ENCODE results near the gene MYO18A. TPM values are rescaled to one million over a fixed set of nuclear protein-coding genes. Genes with fewer than 3 reads are reported as not detected.

The MYO18A gene
- total RNA-seq, 2 donors from 2014 or later, result 43.8 to 56.7 TPM

DNA sequence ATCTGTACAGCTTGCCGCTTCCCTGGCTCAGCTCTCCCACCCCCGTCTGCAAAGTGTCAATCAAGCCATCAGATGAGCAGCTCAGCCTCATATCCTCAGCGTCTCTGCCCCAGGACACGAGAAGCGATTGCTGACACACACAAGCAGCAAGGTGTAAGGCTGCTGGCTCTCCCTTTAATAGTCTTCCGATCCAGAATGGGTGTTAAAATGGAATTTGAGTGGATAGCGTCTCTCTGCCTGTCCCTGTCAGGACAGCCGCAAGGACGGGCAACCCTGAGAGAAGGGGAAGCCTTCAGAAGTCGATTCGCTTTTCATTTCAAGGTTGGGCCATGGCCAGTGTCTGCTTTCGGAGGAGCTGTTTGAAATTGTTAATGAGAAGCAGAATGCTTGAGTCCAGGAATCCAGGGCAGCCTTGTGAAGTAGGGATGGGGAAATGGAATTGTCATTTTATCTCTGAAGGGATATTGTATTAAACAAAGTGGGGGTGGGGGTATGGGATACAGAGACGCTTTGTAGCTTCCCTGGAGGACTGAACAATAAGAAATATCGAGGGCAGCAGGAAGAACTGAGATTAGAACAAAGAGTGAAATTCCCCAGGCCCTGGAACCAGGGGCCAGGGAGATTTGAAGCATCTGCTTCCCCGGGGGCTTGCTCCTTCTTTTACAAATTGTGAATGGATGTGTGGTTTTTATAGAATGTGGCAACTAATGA is 142.0 kb downstream of the MYO18A start:
- H3K4me3 Mint-ChIP-seq, result no peak overlapping the region
- no peaks in the 10 kb centered on the region for H3K27me3 ChIP-seq (ENCODE audit: control insufficient read depth, insufficient read depth, low read length, poor library complexity, severe bottlenecking)
- peaks cover 31% of the 10 kb centered on the region for H3K9me3 ChIP-seq (ENCODE audit: control insufficient read depth, low read length)
- TF ChIP-seq CTCF (conservative IDR thresholded peaks at IDR 0.05), result no peak
- peaks cover 4% of the 10 kb centered on the region for H3K36me3 Mint-ChIP-seq (ENCODE audit: low read depth)
- H3K27me3 Mint-ChIP-seq (ENCODE audit: insufficient read depth), result peaks cover 6% of the 10 kb centered on the region
- H3K27ac Mint-ChIP-seq, result no peak overlapping the region
- peaks cover 26% of the 10 kb centered on the region for H3K4me1 ChIP-seq (ENCODE audit: control insufficient read depth, insufficient read depth, low read length)
- peak overlapping the region; percentile 29 for H3K9ac ChIP-seq (ENCODE audit: extremely low read depth, low read length, poor library complexity, severe bottlenecking)
- H3K36me3 ChIP-seq (ENCODE audit: control insufficient read depth, insufficient read depth, low read length), result no peaks in the 10 kb centered on the region
- peak overlapping the region; percentile 97 for H3K27ac ChIP-seq (ENCODE audit: low read depth, low read length)
- peaks cover 29% of the 10 kb centered on the region for H3K9me3 Mint-ChIP-seq
- peak overlapping the region; percentile 67 for H3K4me3 ChIP-seq (ENCODE audit: low read length)
- WGBS, 2 experiments (ENCODE audit: insufficient coverage in 1 of 2, insufficient read length in 1 of 2), result 27 to 42% methylated on average over 9 to 15 of the region's 15 CpGs
- peak; percentile 76 for DNase-seq
- H3K4me1 Mint-ChIP-seq, result peaks cover 22% of the 10 kb centered on the region

DNA sequence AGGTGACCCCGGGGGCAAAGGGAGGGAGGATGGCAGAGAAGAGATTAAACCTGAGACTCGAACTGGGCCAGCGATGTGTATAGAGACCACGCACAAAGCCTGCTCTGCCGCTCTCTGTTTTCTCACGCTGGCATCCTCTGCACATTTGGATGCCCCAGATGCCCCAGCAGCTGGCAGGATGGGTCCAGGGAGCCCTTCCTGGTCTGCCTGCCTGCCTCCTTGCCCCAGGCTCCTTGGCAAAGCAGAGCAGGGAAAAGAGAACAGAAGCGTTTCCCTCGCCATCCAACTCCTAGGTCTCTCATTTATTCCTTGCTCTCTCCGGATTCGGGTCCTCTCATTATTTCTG is 142.5 kb downstream of the MYO18A start:
- H3K4me3 Mint-ChIP-seq, result no peak overlapping the region
- H3K27me3 Mint-ChIP-seq (ENCODE audit: insufficient read depth), result peaks cover 6% of the 10 kb centered on the region
- no peak overlapping the region for H3K27ac Mint-ChIP-seq
- H3K4me1 Mint-ChIP-seq, result peaks cover 20% of the 10 kb centered on the region
- 75 to 86% methylated on average over 10 of the region's 10 CpGs for WGBS, 2 experiments (ENCODE audit: insufficient coverage in 1 of 2, insufficient read length in 1 of 2)
- Histone ChIP-seq H3K27ac (ENCODE audit: low read depth, low read length) (peak overlapping the region; percentile 97), H3K9me3 (ENCODE audit: control insufficient read depth, low read length) (peaks cover 32% of the 10 kb centered on the region), H3K27me3 (ENCODE audit: control insufficient read depth, insufficient read depth, low read length, poor library complexity, severe bottlenecking) (no peaks in the 10 kb centered on the region), H3K9ac (ENCODE audit: extremely low read depth, low read length, poor library complexity, severe bottlenecking) (no peak overlapping the region), H3K4me1 (ENCODE audit: control insufficient read depth, insufficient read depth, low read length) (peaks cover 21% of the 10 kb centered on the region), H3K36me3 (ENCODE audit: control insufficient read depth, insufficient read depth, low read length) (no peaks in the 10 kb centered on the region), H3K4me3 (ENCODE audit: low read length) (no peak overlapping the region)
- no peak for DNase-seq
- no peak for TF ChIP-seq CTCF (conservative IDR thresholded peaks at IDR 0.05)
- H3K9me3 Mint-ChIP-seq, result peaks cover 29% of the 10 kb centered on the region
- peaks cover 4% of the 10 kb centered on the region for H3K36me3 Mint-ChIP-seq (ENCODE audit: low read depth)

DNA sequence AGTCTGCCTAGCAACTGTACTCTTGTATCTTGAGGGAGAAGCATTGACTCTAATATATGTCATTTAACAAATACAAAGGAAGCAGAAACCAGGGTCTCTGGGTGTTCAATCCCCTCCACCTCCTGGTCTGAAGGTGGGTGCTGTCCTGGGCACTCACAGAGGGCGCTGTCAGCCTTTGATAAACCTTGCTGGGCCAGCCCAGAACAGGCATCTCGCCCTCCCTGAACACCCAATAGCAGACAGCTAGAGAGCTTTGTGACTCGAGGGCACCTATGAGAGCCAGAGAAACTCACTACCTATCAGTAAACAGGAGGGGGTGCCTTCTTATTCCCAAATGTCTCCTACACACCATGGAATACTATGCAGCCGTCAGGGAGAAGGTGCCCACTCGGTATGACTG is 143.6 kb downstream of the MYO18A start:
- H3K4me1 ChIP-seq (ENCODE audit: control insufficient read depth, insufficient read depth, low read length), result peaks cover 16% of the 10 kb centered on the region
- H3K36me3 Mint-ChIP-seq (ENCODE audit: low read depth), result peaks cover 4% of the 10 kb centered on the region
- H3K27me3 Mint-ChIP-seq (ENCODE audit: insufficient read depth), result peaks cover 9% of the 10 kb centered on the region
- H3K27ac Mint-ChIP-seq, result no peak overlapping the region
- H3K4me3 Mint-ChIP-seq, result no peak overlapping the region
- H3K4me3 ChIP-seq (ENCODE audit: low read length), result peak overlapping the region; percentile 60
- H3K27ac ChIP-seq (ENCODE audit: low read depth, low read length), result no peak overlapping the region
- H3K9me3 ChIP-seq (ENCODE audit: control insufficient read depth, low read length), result peaks cover 32% of the 10 kb centered on the region
- H3K36me3 ChIP-seq (ENCODE audit: control insufficient read depth, insufficient read depth, low read length), result no peaks in the 10 kb centered on the region
- H3K4me1 Mint-ChIP-seq, result peaks cover 21% of the 10 kb centered on the region
- TF ChIP-seq CTCF (conservative IDR thresholded peaks at IDR 0.05), result peak; percentile 14
- no peak overlapping the region for H3K9ac ChIP-seq (ENCODE audit: extremely low read depth, low read length, poor library complexity, severe bottlenecking)
- H3K9me3 Mint-ChIP-seq, result peaks cover 29% of the 10 kb centered on the region
- DNase-seq, result no peak
- no peaks in the 10 kb centered on the region for H3K27me3 ChIP-seq (ENCODE audit: control insufficient read depth, insufficient read depth, low read length, poor library complexity, severe bottlenecking)
- 86 to 95% methylated on average over 2 to 5 of the region's 5 CpGs for WGBS, 2 experiments (ENCODE audit: insufficient coverage in 1 of 2, insufficient read length in 1 of 2)

All from endodermal cell (in vitro differentiated cells).